NCI-H146 treated with DMSO at 0.1 percent for 48 hours (cell line): ENCODE measurements around the gene WNT16.

Source experiments
- DNase-seq: peaks from one replicate; lab custom pipeline; 2025; ENCODE audit not compliant: unreplicated experiment; lab: John Stamatoyannopoulos, UW

Gene WNT16

DNA sequence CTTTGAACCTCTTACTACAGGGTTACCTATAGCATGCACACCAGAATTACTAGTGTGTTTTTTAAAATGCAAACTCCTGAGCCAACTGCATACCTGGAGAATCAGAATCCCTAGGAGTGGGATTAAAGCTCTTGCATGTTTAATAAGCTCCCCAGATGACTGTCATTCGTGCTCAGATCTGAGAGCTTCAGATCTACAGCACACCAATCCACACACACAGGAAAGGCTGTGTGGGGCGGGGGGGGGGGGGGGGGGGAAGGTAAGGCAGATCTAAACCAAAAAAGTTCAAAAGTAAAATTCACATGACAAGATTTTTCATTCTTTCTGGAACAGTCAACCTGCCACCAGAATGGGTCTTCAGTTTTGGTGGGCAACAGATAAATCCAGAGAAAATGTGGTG lies 61.8 kb downstream of the WNT16 start:
- DNase-seq: no peak
